CD8-positive, alpha-beta memory T cell (primary cell): ENCODE results near the gene KCNMA1. TPM values are rescaled to one million over a fixed set of nuclear protein-coding genes. Genes with fewer than 3 reads are reported as not detected.
"Not testable (repeated sequence)": the region's sequence is repeated elsewhere in the genome, so short reads cannot be mapped to it uniquely, and the experiment has no call there.

ENCODE experiments used
- CTCF ChIA-PET: fragments of 350-600 bp; sonication (Branson Sonifier 250); formaldehyde crosslinking; loops from one replicate; lab custom pipeline; 2021; ENCODE audit warnings: antibody characterized with exemption; lab: Charles Lee
- POLR2A ChIA-PET: fragments of 350-600 bp; sonication (Branson Sonifier 250); formaldehyde crosslinking; loops from one replicate; lab custom pipeline; 2021; ENCODE audit warnings: antibody characterized with exemption; lab: Charles Lee
- DNase-seq, 5 donors: peaks; one replicate each; pipeline versions ENCODE4 v3.0.0 to v3.0.0-alpha.2; 2020 to 2022; ENCODE audit warnings: mixed read lengths in 1 of 5
- H3K27ac ChIP-seq: one replicate; pipeline ENCODE4 v1.7.0; 2013; ENCODE audit warnings: low read depth, mild to moderate bottlenecking, low read length, moderate library complexity
- H3K27me3 ChIP-seq: 2 replicates; pipeline ENCODE4 v1.7.0; 2013; ENCODE audit warnings: low read length, mild to moderate bottlenecking; ENCODE audit not compliant: insufficient read depth, poor library complexity, severe bottlenecking
- H3K36me3 ChIP-seq: 2 replicates; pipeline ENCODE4 v1.7.0; 2013; ENCODE audit warnings: mild to moderate bottlenecking, low read length, moderate library complexity; ENCODE audit not compliant: insufficient read depth
- H3K4me1 ChIP-seq: 2 replicates; pipeline ENCODE4 v1.7.0; 2013; ENCODE audit warnings: mild to moderate bottlenecking, low read length, moderate library complexity; ENCODE audit not compliant: insufficient read depth
- H3K4me3 ChIP-seq: 2 replicates; pipeline ENCODE4 v1.7.0; 2013; ENCODE audit warnings: mild to moderate bottlenecking, low read length
- H3K9me3 ChIP-seq: 2 replicates; pipeline ENCODE4 v1.7.0; 2013; ENCODE audit warnings: mild to moderate bottlenecking, low read length
- H3K27ac Mint-ChIP-seq, 8 donors: one replicate each; pipeline ENCODE4 v1.8.0; 2020 to 2021; ENCODE audit warnings: mixed read lengths in 8 of 8, mild to moderate bottlenecking in 6 of 8, inconsistent platforms in 3 of 8, moderate library complexity in 3 of 8
- H3K27me3 Mint-ChIP-seq, 2 donors: one replicate each; pipeline ENCODE4 v1.8.0; 2020 to 2021; ENCODE audit warnings: mixed read lengths in 2 of 2, mild to moderate bottlenecking in 1 of 2, moderate library complexity in 1 of 2
- H3K36me3 Mint-ChIP-seq, 3 donors: one replicate each; pipeline ENCODE4 v1.8.0; 2020 to 2021; ENCODE audit warnings: mixed read lengths in 3 of 3, inconsistent platforms in 1 of 3, mild to moderate bottlenecking in 1 of 3
- H3K4me1 Mint-ChIP-seq, 3 donors: one replicate each; pipeline ENCODE4 v1.8.0; 2020 to 2021; ENCODE audit warnings: mixed read lengths in 3 of 3, inconsistent platforms in 1 of 3, mild to moderate bottlenecking in 1 of 3
- H3K4me3 Mint-ChIP-seq, 7 donors: one replicate each; pipeline ENCODE4 v1.8.0; 2020 to 2021; ENCODE audit warnings: mixed read lengths in 7 of 7, mild to moderate bottlenecking in 6 of 7, moderate library complexity in 4 of 7, inconsistent platforms in 2 of 7
- H3K9me3 Mint-ChIP-seq, 5 donors: one replicate each; pipeline ENCODE4 v1.8.0; 2020 to 2022; ENCODE audit warnings: mixed read lengths in 5 of 5, mild to moderate bottlenecking in 3 of 5, moderate library complexity in 2 of 5, inconsistent platforms in 1 of 5
- polyA plus RNA-seq: library from polyadenylated mRNA; unstranded; fragments of 300-500 nt; fragmentation: Illumina TruSeq; gene quantifications from one replicate; pipeline ENCODE4 v1.2.3, GENCODE V29; 2021
- total RNA-seq, 2 experiments: library from RNA; stranded (reverse); gene quantifications; one replicate each; pipeline ENCODE4 v1.2.3, GENCODE V29; 2021

Gene KCNMA1
- total and polyA plus RNA-seq, 3 experiments from 2014 or later: 0.20 to 0.31 TPM; not detected in 1

GRCh38 chr10:77341055-77341454, 296.6 kb downstream of the KCNMA1 start:
- no peaks in the 10 kb centered on the region for H3K9me3 ChIP-seq
- no peaks in the 10 kb centered on the region for H3K27me3 ChIP-seq
- Mint-ChIP-seq H3K9me3 (peaks cover 0 to 4% (median 0%) of the 10 kb centered on the region in 5 donors), H3K4me1 (no peaks in the 10 kb centered on the region), H3K27ac (no peak overlapping the region), H3K36me3 (no peaks in the 10 kb centered on the region), H3K27me3 (peaks cover 0 to 11% of the 10 kb centered on the region in 2 donors), H3K4me3 (no peak overlapping the region)
- no peaks in the 10 kb centered on the region for H3K36me3 ChIP-seq
- ChIA-PET POLR2A (no interaction called here), CTCF (no interaction called here)
- H3K27ac ChIP-seq: no peak overlapping the region
- no peaks in the 10 kb centered on the region for H3K4me1 ChIP-seq
- no peak overlapping the region for H3K4me3 ChIP-seq
- no peak for DNase-seq

GRCh38 chr10:77339872-77340271, 297.7 kb downstream of the KCNMA1 start:
- H3K9me3 ChIP-seq, DNase-seq, H3K27me3 ChIP-seq, H3K36me3 Mint-ChIP-seq, H3K4me1 ChIP-seq, H3K36me3 ChIP-seq, H3K27ac ChIP-seq, H3K9me3 Mint-ChIP-seq, H3K4me3 Mint-ChIP-seq, CTCF ChIA-PET, H3K4me3 ChIP-seq, POLR2A ChIA-PET, H3K27ac Mint-ChIP-seq, H3K4me1 Mint-ChIP-seq: not testable (repeated sequence)
- peaks cover 0 to 11% of the 10 kb centered on the region in 2 donors for H3K27me3 Mint-ChIP-seq

- no peak overlapping the region for H3K4me3 Mint-ChIP-seq
- peaks cover 0 to 4% (median 0%) of the 10 kb centered on the region in 5 donors for H3K9me3 Mint-ChIP-seq
- H3K27ac Mint-ChIP-seq: no peak overlapping the region
- Histone ChIP-seq H3K36me3 (no peaks in the 10 kb centered on the region), H3K4me1 (no peaks in the 10 kb centered on the region), H3K4me3 (no peak overlapping the region), H3K27me3 (no peaks in the 10 kb centered on the region), H3K9me3 (no peaks in the 10 kb centered on the region), H3K27ac (no peak overlapping the region)
- ChIA-PET CTCF (no interaction called here), POLR2A (no interaction called here)
- DNase-seq: no peak
- H3K36me3 Mint-ChIP-seq: no peaks in the 10 kb centered on the region
- no peaks in the 10 kb centered on the region for H3K4me1 Mint-ChIP-seq
- H3K27me3 Mint-ChIP-seq: peaks cover 0 to 11% of the 10 kb centered on the region in 2 donors
These were observed 298.4 kb downstream of the KCNMA1 start for GRCh38 chr10:77339166-77339565.

DNA sequence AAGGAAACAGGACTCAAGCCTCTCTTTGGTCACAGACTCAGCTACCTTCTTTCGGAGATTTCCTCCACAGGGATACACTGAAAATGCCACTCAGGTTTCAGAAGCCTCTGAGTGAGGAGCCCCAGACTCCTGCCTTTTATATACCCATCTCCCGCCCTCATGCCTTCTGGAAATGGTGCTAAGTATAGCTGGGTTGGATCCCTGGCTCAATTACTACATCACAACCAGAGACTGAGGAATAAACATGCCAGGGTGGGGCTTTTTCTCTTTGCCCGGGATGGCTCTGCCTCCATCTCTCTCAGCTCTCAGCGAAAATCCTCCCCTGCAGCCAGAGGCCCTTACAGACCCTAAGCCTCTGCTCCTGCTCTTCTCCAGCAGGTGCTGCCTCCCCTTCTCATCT, 299.5 kb downstream of the KCNMA1 start:
- H3K27me3 ChIP-seq: no peaks in the 10 kb centered on the region
- no peak overlapping the region for H3K27ac Mint-ChIP-seq
- no peaks in the 10 kb centered on the region for H3K9me3 ChIP-seq
- no peak for DNase-seq
- POLR2A ChIA-PET: no interaction called here
- no peak overlapping the region for H3K27ac ChIP-seq
- CTCF ChIA-PET: no interaction called here
- H3K4me3 Mint-ChIP-seq: no peak overlapping the region
- H3K4me1 ChIP-seq: no peaks in the 10 kb centered on the region
- peaks cover 0 to 4% (median 0%) of the 10 kb centered on the region in 5 donors for H3K9me3 Mint-ChIP-seq
- no peaks in the 10 kb centered on the region for H3K36me3 Mint-ChIP-seq
- H3K27me3 Mint-ChIP-seq: peaks cover 0 to 12% of the 10 kb centered on the region in 2 donors
- no peaks in the 10 kb centered on the region for H3K36me3 ChIP-seq
- no peaks in the 10 kb centered on the region for H3K4me1 Mint-ChIP-seq
- H3K4me3 ChIP-seq: no peak overlapping the region

- Mint-ChIP-seq H3K27ac (no peak overlapping the region), H3K4me3 (no peak overlapping the region), H3K4me1 (no peaks in the 10 kb centered on the region), H3K27me3 (peaks cover 0 to 11% of the 10 kb centered on the region in 2 donors), H3K36me3 (no peaks in the 10 kb centered on the region), H3K9me3 (no peaks in the 10 kb centered on the region)
- Histone ChIP-seq H3K9me3 (no peaks in the 10 kb centered on the region), H3K4me1 (no peaks in the 10 kb centered on the region), H3K27me3 (no peaks in the 10 kb centered on the region), H3K36me3 (no peaks in the 10 kb centered on the region), H3K27ac (no peak overlapping the region), H3K4me3 (no peak overlapping the region)
- DNase-seq: no peak
- ChIA-PET POLR2A (no interaction called here), CTCF (no interaction called here)
These were observed 303.1 kb downstream of the KCNMA1 start for GRCh38 chr10:77334501-77334900.

GRCh38 chr10:77333610-77334340, 303.8 kb downstream of the KCNMA1 start:
- Mint-ChIP-seq H3K9me3 (no peaks in the 10 kb centered on the region), H3K4me1 (no peaks in the 10 kb centered on the region), H3K36me3 (no peaks in the 10 kb centered on the region), H3K27ac (no peak overlapping the region), H3K4me3 (no peak overlapping the region), H3K27me3 (peaks cover 0 to 11% of the 10 kb centered on the region in 2 donors)
- Histone ChIP-seq H3K4me1 (no peaks in the 10 kb centered on the region), H3K36me3 (no peaks in the 10 kb centered on the region), H3K27me3 (no peaks in the 10 kb centered on the region), H3K4me3 (no peak overlapping the region), H3K9me3 (no peaks in the 10 kb centered on the region), H3K27ac (no peak overlapping the region)
- ChIA-PET CTCF (interaction anchor here (1.4 kb wide), 1 partner anchor 10 kb away, joined by 3 read pairs; no protein-coding TSS in a partner anchor), POLR2A (no interaction called here)
- DNase-seq: no peak

DNA sequence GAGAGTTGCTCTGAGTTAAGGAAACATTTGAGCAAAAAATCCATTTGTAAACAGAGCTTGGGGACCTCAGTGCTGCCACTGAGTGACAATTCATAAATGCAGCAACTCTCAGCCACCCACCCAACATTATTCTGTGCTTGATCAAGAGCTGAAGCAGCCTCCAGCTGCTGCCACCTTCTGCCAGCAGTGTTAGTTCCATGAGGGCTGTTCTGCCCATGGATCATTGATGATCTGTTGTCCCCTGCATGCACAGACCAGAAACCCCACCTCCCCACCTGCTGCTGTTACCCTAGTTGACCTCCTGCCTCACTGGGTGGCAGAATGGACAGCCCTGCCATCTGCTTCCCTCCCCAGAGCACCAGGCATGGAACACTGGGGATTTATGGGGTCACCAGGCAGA, 305.4 kb downstream of the KCNMA1 start:
- no peaks in the 10 kb centered on the region for H3K9me3 ChIP-seq
- Mint-ChIP-seq H3K9me3 (no peaks in the 10 kb centered on the region), H3K27ac (no peak overlapping the region), H3K4me1 (peaks cover 8 to 11% (median 9%) of the 10 kb centered on the region in 3 donors), H3K27me3 (peaks cover 0 to 7% of the 10 kb centered on the region in 2 donors), H3K36me3 (no peaks in the 10 kb centered on the region), H3K4me3 (no peak overlapping the region)
- CTCF ChIA-PET: interaction anchor here (1.4 kb wide), 1 partner anchor 8 kb away, joined by 3 read pairs; no protein-coding TSS in a partner anchor
- POLR2A ChIA-PET: no interaction called here
- DNase-seq: no peak
- H3K27me3 ChIP-seq: no peaks in the 10 kb centered on the region
- no peaks in the 10 kb centered on the region for H3K36me3 ChIP-seq
- no peaks in the 10 kb centered on the region for H3K4me1 ChIP-seq
- H3K27ac ChIP-seq: no peak overlapping the region
- no peak overlapping the region for H3K4me3 ChIP-seq

DNA sequence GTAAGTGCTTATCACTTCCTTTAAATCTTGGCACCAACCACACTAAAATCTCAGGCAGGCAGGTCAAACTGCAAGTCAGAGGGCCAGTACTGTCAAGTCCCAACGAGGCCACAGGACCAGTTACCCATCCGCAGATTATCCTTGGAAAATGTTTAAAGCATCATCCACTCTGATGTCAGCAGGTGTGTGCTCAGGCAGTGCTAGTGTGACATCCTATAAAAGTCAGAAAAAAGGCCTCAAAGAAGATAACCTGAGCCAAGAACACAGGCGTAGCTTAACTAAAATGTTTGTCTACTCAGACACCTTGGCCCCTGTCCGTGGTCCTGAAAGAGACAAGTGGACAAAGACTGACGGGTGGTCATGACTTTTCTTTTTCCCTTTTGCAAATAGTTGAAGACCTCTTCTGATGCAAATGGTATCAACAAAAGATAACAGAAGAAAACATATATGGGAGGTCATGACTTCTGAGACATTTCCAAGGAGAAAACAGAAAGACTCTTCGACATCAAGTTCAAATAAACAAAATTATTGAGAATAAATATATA, 309.3 kb downstream of the KCNMA1 start:
- Mint-ChIP-seq H3K27ac (no peak overlapping the region), H3K4me1 (peaks cover 8 to 11% (median 11%) of the 10 kb centered on the region in 3 donors), H3K4me3 (no peak overlapping the region), H3K9me3 (no peaks in the 10 kb centered on the region), H3K27me3 (peaks cover 0 to 8% of the 10 kb centered on the region in 2 donors), H3K36me3 (no peaks in the 10 kb centered on the region)
- H3K4me1 ChIP-seq: no peaks in the 10 kb centered on the region
- ChIA-PET POLR2A (no interaction called here), CTCF (no interaction called here)
- H3K27me3 ChIP-seq: no peaks in the 10 kb centered on the region
- no peak overlapping the region for H3K27ac ChIP-seq
- DNase-seq: no peak
- no peaks in the 10 kb centered on the region for H3K9me3 ChIP-seq
- no peak overlapping the region for H3K4me3 ChIP-seq
- H3K36me3 ChIP-seq: no peaks in the 10 kb centered on the region
